ENCODE results near the gene MOK. TPM values are rescaled to one million over a fixed set of nuclear protein-coding genes. Genes with fewer than 3 reads are reported as not detected.

Gene MOK
- total RNA-seq, 4 donors from 2014 or later, result 1.3 to 2.8 (median 2.3) TPM

- H3K9me3 ChIP-seq, result no peaks in the 10 kb centered on the region
- intact Hi-C loops (cut with DNase I; ENCODE audit: low total_unique reads), result no loop called here
- no peak for TF ChIP-seq POLR2A (IDR thresholded peaks at IDR 0.05)
- TF ChIP-seq CTCF (IDR thresholded peaks at IDR 0.05 in 4 of 5, conservative IDR thresholded peaks at IDR 0.05 in 1 of 5), result no peak
Observed at GRCh38 chr14:102225386-102225785, 79.6 kb downstream of the MOK start.

GRCh38 chr14:102223682-102224081 is 81.3 kb downstream of the MOK start:
- DNase-seq (no peak), ATAC-seq (no peak)
- Histone ChIP-seq H3K27me3 (no peaks in the 10 kb centered on the region), H3K4me3 (no peak overlapping the region), H3K36me3 (no peaks in the 10 kb centered on the region), H3K4me1 (peaks cover 5 to 9% of the 10 kb centered on the region in 2 donors), H3K9me3 (no peaks in the 10 kb centered on the region), H3K27ac (no peak overlapping the region)
- in situ Hi-C loops (cut with MboI; ENCODE audit: low sequenced_read_pairs in 4 of 4), result no loop called here
- intact Hi-C loops (cut with DNase I; ENCODE audit: low total_unique reads), result no loop called here
- TF ChIP-seq POLR2A (IDR thresholded peaks at IDR 0.05), result no peak
- TF ChIP-seq CTCF (IDR thresholded peaks at IDR 0.05 in 4 of 5, conservative IDR thresholded peaks at IDR 0.05 in 1 of 5), result no peak

More at GRCh38 chr14:102225386-102225785, 79.6 kb downstream of the MOK start:
- H3K4me1 ChIP-seq, result no peaks in the 10 kb centered on the region
- no peak for DNase-seq
- H3K27me3 ChIP-seq, result no peaks in the 10 kb centered on the region
- ATAC-seq, result no peak
- no peak overlapping the region for H3K4me3 ChIP-seq
- H3K27ac ChIP-seq, result no peak overlapping the region
- H3K36me3 ChIP-seq, result no peaks in the 10 kb centered on the region
- in situ Hi-C loops (cut with MboI; ENCODE audit: low sequenced_read_pairs in 4 of 4), result no loop called here

GRCh38 chr14:102222751-102223150 is 82.2 kb downstream of the MOK start:
- no peaks in the 10 kb centered on the region for H3K36me3 ChIP-seq
- in situ Hi-C loops (cut with MboI; ENCODE audit: low sequenced_read_pairs in 4 of 4) (no loop called here), intact Hi-C loops (cut with DNase I; ENCODE audit: low total_unique reads) (no loop called here)
- DNase-seq (no peak), ATAC-seq (no peak)
- H3K9me3 ChIP-seq, result no peaks in the 10 kb centered on the region
- H3K4me1 ChIP-seq, result peaks cover 11 to 14% of the 10 kb centered on the region in 2 donors
- no peak for TF ChIP-seq POLR2A (IDR thresholded peaks at IDR 0.05)
- no peak for TF ChIP-seq CTCF (IDR thresholded peaks at IDR 0.05 in 4 of 5, conservative IDR thresholded peaks at IDR 0.05 in 1 of 5)
- no peak overlapping the region for H3K27ac ChIP-seq
- H3K27me3 ChIP-seq, result no peaks in the 10 kb centered on the region
- H3K4me3 ChIP-seq, result no peak overlapping the region

GRCh38 chr14:102222009-102222575 is 82.9 kb downstream of the MOK start:
- no peak overlapping the region for H3K4me3 ChIP-seq
- H3K4me1 ChIP-seq, result peaks cover 11 to 14% of the 10 kb centered on the region in 2 donors
- in situ Hi-C loops (cut with MboI; ENCODE audit: low sequenced_read_pairs in 4 of 4), result no loop called here
- H3K9me3 ChIP-seq, result no peaks in the 10 kb centered on the region
- no peak for ATAC-seq
- intact Hi-C loops (cut with DNase I; ENCODE audit: low total_unique reads), result no loop called here
- H3K36me3 ChIP-seq, result no peaks in the 10 kb centered on the region
- no peak for DNase-seq
- no peak overlapping the region for H3K27ac ChIP-seq
- TF ChIP-seq POLR2A (IDR thresholded peaks at IDR 0.05), result no peak
- H3K27me3 ChIP-seq, result no peaks in the 10 kb centered on the region

GRCh38 chr14:102221026-102221425 is 83.9 kb downstream of the MOK start:
- in situ Hi-C loops (cut with MboI; ENCODE audit: low sequenced_read_pairs in 4 of 4), result no loop called here
- TF ChIP-seq CTCF (IDR thresholded peaks at IDR 0.05 in 4 of 5, conservative IDR thresholded peaks at IDR 0.05 in 1 of 5), result no peak
- ATAC-seq (no peak), DNase-seq (no peak)
- H3K4me3 ChIP-seq, result no peak overlapping the region
- intact Hi-C loops (cut with DNase I; ENCODE audit: low total_unique reads), result no loop called here
- peaks cover 11 to 16% of the 10 kb centered on the region in 2 donors for H3K4me1 ChIP-seq
- no peaks in the 10 kb centered on the region for H3K36me3 ChIP-seq
- H3K27ac ChIP-seq, result no peak overlapping the region
- H3K27me3 ChIP-seq, result no peaks in the 10 kb centered on the region
- H3K9me3 ChIP-seq, result no peaks in the 10 kb centered on the region
